AG08396 (cell line): ENCODE data around the gene ZNF683.
"Not testable (repeated sequence)": the region's sequence is repeated elsewhere in the genome, so short reads cannot be mapped to it uniquely, and the experiment has no call there.

Experiments
- DNase-seq: peaks from one replicate; pipeline ENCODE4 v3.0.0; 2012; ENCODE audit warnings: low spot score, mixed read lengths

ZNF683 gene

GRCh38 chr1:26372611-26373010 is at the start of gene ZNF683:
Gene ZNF683, minus strand, starts transcription at chr1:26372750. Its CDS starts 4,179 bp downstream, at chr1:26368571.
- DNase-seq = not testable (repeated sequence)

DNA sequence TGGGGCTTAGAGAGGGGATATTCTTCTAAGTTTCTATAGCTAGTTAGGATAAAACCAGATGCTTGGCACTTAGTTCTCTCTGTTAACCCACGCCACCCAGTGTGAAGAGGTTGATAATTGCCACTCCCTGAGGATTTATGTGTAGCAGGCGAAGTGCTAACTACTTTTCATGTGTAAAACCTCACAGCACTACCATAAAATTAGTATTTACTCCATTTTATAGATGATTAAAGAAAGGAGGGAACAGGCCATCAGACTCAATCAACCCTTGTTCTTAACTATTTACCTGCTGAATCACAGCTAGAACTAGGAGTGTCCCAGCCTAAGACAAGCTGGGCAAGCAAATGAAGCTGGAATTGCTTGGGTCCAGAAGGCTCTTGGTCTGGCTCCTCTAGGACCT is 46.9 kb upstream of the ZNF683 start:
- no peak for DNase-seq

DNA sequence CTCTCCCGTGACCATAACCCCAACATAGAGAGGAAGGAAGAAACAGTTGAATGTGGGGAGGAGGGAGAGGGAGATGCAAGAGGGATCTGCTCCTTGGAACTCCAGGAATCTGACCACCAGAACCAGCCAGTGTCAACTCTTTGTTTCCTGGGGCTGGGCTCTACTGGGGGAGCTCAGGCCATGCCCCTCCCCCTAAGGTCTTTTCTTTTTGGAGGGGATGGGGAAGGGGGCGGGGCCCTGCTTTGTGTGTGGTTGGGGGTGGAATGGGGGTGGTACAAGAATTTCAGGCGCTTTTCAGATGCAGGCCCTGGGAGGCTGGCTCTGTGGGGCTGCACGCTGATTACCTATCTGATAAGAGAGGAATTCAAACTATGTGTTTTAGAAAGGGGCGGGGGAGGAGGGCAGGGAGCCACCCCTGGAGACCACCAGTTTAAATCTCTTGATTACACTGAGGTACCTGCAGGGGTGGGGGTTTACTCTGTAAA is 46.4 kb upstream of the ZNF683 start:
- no peak for DNase-seq

- DNase-seq = peak; percentile 70
Measured at GRCh38 chr1:26417111-26417759, 44.7 kb upstream of the ZNF683 start.

DNA sequence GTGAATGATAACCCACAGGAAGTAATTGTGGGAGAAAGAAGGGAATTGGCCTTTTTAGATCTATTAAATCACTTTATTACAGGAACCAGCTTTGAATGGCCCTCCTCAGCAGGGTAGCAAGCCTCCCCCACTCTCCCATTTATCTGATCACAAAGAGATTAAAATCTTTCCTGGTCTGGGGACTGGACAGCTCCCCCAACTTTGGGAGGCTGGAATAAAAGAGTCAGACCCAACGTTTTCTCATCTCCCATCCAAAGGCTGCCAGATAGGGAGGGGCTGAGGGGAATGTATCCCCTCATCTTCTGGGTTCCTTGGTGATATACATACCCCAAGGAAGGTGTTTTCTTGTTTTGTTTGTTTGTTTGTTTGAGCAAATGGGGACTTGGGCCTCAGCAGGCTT is 40.5 kb upstream of the ZNF683 start:
- DNase-seq = no peak

DNA sequence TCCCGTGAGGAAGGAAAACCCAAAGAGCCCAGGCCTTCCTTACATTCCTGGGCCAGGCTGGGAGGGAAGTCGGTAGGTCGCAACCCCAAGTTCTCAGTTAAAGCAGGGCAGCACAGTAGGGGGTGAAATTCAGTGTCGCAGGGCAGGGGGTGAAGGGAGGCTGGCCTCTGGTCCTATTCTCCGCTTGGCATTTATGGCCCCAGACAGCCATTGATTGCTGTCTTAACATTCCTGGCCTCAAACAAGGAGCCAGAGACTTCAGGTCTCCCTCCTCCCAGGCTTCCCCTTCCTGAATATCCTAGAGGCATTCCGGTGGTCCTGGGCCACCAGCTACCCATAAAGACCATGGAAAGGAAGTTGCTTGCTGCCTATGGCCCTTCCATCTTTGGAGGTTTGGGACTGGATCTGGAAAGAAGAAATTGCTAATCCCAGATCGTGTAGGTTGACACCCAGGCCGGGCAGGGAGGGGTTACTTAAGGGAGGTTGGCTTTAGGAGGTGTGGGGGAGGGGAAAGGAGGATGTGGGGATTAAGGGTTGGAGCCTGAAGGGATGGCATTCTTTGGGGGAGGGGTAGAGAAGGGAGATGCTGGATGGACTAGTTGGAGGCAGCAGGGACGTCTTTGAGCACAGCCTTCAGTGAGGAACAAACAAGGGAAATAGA is 39.8 kb upstream of the ZNF683 start:
- DNase-seq = no peak

GRCh38 chr1:26411624-26412074 is 39.1 kb upstream of the ZNF683 start:
- DNase-seq = no peak

DNA sequence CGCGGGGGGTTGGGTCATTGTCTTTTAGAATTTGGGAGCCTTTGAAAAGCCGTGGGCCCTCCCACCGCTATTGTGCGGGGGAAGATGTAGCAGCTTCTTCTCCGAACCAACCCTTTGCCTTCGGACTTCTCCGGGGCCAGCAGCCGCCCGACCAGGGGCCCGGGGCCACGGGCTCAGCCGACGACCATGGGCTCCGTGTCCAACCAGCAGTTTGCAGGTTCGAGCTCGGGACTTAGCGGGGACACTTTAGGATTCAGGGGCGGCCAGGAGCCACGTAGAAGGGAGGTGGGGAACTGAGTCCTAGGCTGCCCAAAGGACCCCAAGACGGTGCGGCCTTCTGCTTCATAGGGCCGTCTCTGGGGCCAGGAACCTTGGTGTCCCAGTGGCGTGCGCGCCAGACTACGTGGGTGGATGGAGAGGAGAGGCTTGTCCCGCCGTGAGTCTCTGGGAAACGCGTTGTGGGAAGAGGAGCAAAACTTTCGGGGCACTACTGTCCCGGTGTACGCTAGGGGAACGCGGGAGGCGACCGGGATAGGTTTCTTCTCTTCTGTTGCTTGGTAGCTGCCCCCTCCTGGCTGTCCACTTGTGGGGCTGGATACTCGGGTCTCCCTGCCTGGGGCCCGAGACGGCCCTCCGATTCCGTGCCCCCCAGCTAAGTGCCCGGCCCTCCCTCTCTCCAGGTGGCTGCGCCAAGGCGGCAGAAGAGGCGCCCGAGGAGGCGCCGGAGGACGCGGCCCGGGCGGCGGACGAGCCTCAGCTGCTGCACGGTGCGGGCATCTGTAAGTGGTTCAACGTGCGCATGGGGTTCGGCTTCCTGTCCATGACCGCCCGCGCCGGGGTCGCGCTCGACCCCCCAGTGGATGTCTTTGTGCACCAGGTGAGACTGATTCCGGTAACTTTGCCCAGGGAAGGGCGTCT is 38.4 kb upstream of the ZNF683 start, which contains the start of gene LIN28A:
Gene LIN28A (plus strand): TSS at position 112 of the 918 bp plus-strand sequence. CDS start 75 bp downstream, at position 187.
- no peak for DNase-seq

- DNase-seq = no peak
Measured at GRCh38 chr1:26409191-26409807, 36.7 kb upstream of the ZNF683 start.

DNA sequence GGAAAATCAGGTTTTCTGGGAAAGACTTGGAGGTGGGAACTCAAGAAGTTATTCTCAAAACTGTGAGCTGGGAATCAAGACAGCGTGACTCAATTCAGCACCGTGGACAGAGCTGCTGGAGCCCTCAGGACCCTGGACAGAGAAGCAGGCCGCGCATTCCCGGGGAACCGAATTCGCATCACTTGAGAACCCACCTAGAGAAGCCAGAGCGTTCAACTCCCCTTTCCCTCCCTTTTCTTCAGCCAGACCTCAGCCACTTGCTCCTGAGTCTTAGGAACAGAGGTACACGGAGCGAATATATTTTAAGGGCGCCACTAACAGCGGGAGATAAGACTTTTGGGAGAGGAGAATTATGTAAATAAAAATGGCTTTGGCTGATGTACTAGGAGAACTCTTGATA is 36.1 kb upstream of the ZNF683 start:
- DNase-seq = peak; percentile 86

DNA sequence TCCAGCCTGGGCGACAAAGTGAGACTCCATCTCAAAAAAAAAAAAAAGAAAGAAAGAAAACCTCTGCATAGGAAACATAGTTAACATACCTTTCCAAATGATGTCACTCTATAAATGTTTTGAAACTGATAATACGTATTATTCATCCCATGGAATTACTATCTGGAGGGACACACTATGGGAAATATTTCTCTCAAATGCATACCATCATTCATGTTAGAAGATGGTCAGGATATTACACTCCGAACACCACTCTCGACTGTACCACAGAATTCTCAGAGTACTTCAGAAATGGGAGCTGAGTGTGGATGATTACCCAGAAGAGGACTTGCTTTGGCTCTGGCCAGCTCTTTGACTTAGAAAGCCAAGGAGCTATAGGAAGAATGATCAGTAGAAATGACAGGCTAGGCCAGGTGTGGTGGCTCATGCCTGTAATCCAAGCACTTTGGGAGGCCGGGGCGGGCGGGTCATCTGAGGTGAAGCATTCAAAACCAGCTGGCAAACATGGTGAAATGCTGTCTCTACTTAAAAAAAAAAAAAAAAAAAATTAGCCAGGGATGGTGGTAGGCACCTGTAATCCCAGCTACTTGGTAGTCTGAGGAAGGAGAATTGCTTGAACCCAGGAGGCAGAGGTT is 32.8 kb upstream of the ZNF683 start:
- DNase-seq = no peak

- no peak for DNase-seq
Measured at GRCh38 chr1:26404641-26405040, 32.1 kb upstream of the ZNF683 start.

DNA sequence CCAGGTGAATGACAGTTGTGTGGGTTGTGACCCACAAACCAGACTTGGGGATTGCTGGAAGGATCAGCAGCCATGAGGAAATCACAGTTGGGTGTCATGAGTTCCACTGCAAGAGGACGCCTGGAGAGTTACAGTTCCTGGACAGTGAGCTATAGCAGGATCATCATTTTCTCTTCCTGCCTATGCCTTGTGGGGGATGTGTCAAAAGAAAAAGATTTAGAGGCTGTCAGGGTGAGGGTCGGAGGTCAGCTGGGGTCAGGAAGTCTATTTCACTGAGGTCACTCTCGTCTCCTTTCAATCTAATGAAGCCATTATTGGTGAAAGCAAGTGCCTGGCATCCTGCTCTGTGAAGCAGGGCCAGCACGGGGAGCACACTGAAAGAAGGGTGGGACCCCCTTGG is 31.1 kb upstream of the ZNF683 start:
- no peak for DNase-seq

DNA sequence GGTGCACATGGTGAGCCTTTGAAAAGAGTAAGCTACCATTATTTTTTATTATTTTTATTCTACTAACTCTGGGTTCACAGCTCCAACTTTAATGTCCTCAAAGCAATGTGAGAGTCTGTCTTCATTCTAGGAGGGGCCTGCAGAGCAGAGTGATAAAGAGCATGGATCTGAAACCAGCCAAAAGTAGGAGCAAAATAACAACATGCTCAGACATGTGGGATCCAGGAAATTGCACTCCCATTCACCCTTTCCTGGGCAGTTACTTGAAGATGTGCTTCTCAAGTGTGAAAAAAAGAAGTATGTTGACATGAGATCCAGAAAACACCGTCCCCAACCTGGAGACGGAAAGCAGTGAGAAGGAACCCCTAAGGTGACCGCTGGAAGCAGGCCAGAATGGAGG is 29.3 kb upstream of the ZNF683 start:
- no peak for DNase-seq

GRCh38 chr1:26399034-26399433 is 26.5 kb upstream of the ZNF683 start:
- DNase-seq = no peak

GRCh38 chr1:26395754-26396153 is 23.2 kb upstream of the ZNF683 start:
- DNase-seq = no peak

DNA sequence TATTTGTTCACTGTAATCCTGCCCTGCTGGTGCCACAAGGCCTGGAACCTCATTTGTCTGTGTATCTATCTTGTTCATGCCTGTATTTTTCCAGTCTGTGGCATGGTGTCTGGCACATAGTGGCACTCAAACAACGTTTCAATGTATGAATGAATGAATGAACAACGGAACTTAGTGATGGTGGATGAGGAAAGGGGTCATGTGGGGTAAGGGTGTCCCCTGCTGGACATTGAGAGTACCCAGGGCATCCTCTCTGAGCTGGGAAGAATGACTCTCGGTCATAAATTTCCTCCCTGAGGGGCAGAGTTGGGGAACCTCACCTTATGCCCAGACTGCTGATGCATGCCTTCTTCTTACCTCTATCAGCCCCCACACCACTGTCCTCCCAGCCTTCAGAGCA is 18.9 kb upstream of the ZNF683 start:
- DNase-seq = peak; percentile 65

DNA sequence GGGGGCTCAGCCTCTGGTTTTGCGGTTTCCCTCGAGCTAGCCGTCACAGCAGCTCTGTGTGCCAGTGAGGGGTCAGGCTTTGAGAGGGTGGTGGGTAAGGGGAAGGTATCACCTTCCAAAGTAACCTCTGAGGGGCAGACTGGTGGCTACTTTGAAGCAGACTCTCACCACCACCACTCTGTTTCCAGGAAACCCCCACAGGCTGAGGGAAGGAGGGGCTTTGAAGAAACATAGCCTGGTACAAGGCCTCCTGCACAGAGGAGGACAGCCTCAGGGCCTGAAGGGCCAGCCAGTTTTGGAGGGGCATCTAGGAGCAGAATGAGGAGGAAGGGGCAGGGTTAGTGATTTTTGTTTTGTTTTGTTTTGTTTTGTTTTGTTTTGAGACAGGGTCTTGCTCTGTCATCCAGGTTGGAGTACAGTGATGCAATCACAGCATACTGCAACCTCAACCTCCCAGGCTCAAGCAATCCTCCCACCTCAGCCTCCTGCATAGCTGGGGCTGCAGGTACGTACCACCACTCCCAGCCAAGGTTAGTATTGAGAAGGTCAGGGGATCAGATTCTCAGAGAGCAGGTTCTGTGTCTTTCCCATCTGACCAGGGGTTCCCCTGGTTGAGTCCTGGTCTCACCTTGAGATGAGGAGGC is 17.2 kb upstream of the ZNF683 start:
- DNase-seq = no peak

- no peak for DNase-seq
Measured at GRCh38 chr1:26388791-26389445, 16.4 kb upstream of the ZNF683 start.

DNA sequence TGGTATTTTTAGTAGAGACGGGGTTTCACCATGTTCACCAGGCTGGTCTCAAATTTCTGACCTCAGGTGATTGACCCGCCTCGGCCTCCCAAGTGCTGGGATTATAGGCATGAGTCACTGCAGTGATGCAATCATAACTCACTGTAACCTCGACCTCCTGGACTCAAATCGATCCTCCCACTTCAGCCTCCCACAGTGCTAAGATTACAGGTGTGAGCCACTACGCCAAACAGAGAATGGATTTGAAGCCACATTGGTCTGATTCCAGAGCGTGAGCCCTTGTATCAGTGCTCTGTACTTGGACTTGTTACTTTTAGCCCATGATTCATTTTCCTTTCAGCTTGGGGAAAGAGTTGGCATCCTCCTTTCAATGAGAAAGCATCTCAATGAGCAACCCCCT is 14.9 kb upstream of the ZNF683 start:
- DNase-seq = no peak
